DOHH2 (cell line): ENCODE results near the gene GPR161.

Source experiments
- H3F3A ChIP-seq: fragments of 200-600 bp; sonication (generic), shearing (Covaris generic); 2 replicates; pipeline ENCODE4 v1.6.0; 2016; ENCODE audit warnings: antibody characterized with exemption, mild to moderate bottlenecking; ENCODE audit not compliant: control insufficient read depth, insufficient read depth
- H3K27ac ChIP-seq: fragments of 200-600 bp; sonication (generic); 2 replicates; pipeline ENCODE4 v1.5.1; 2014; ENCODE audit warnings: low read depth, mild to moderate bottlenecking, low read length, moderate library complexity
- H3K27me3 ChIP-seq: fragments of 200-600 bp; sonication (generic); 2 replicates; pipeline ENCODE4 v1.6.1; 2014; ENCODE audit warnings: mild to moderate bottlenecking, low read length, mixed read lengths; ENCODE audit not compliant: control insufficient read depth
- H3K36me3 ChIP-seq: fragments of 200-600 bp; sonication (generic); 2 replicates; pipeline ENCODE4 v1.6.1; 2014; ENCODE audit warnings: mild to moderate bottlenecking, low read length, moderate library complexity, mixed read lengths; ENCODE audit not compliant: control insufficient read depth
- H3K4me1 ChIP-seq: fragments of 200-600 bp; sonication (generic); 2 replicates; pipeline ENCODE4 v1.6.1; 2014; ENCODE audit warnings: mild to moderate bottlenecking, low read length, mixed read lengths; ENCODE audit not compliant: control insufficient read depth
- H3K4me2 ChIP-seq: fragments of 200-600 bp; sonication (generic); 2 replicates; pipeline ENCODE4 v1.6.0; 2014; ENCODE audit warnings: mild to moderate bottlenecking, low read length, moderate library complexity
- H3K4me3 ChIP-seq: fragments of 200-600 bp; sonication (generic); 2 replicates; pipeline ENCODE4 v1.5.1; 2014; ENCODE audit warnings: mild to moderate bottlenecking, low read length, mixed read lengths
- H3K79me2 ChIP-seq: fragments of 200-600 bp; sonication (generic); 2 replicates; pipeline ENCODE4 v1.6.1; 2014; ENCODE audit warnings: mild to moderate bottlenecking, low read length, mixed read lengths; ENCODE audit not compliant: control insufficient read depth
- H3K9me2 ChIP-seq: fragments of 200-600 bp; sonication (generic); replicated peaks from 2 replicates; pipeline ENCODE4 v1.6.1; 2014; ENCODE audit warnings: mild to moderate bottlenecking, low read length, mixed read lengths; ENCODE audit not compliant: control insufficient read depth
- H3K9me3 ChIP-seq: fragments of 200-600 bp; sonication (generic); 2 replicates; pipeline ENCODE4 v1.6.1; 2014; ENCODE audit warnings: antibody characterized with exemption, low read length, mixed read lengths; ENCODE audit not compliant: control insufficient read depth, insufficient read depth
- H4K20me1 ChIP-seq: fragments of 200-600 bp; sonication (generic); 2 replicates; pipeline ENCODE4 v1.6.0; 2014; ENCODE audit warnings: low read depth, mild to moderate bottlenecking, antibody characterized with exemption, low read length, moderate library complexity; ENCODE audit not compliant: control insufficient read depth, insufficient read depth
- CTCF ChIP-seq: fragments of 200-600 bp; sonication (generic); IDR thresholded peaks from one replicate; pipeline ENCODE4 v1.5.1; 2014; ENCODE audit warnings: antibody characterized with exemption, mild to moderate bottlenecking, low read depth, low read length; ENCODE audit not compliant: poor library complexity, severe bottlenecking
- EZH2phosphoT487 ChIP-seq: fragments of 200-600 bp; sonication (generic); IDR thresholded peaks from 2 replicates; pipeline ENCODE4 v1.6.1; 2017; ENCODE audit warnings: borderline replicate concordance, mild to moderate bottlenecking, antibody characterized with exemption, low read length, moderate library complexity, mixed read lengths

GPR161 gene

GRCh38 chr1:168164771-168165170 lies 28.0 kb upstream of the GPR161 start:
- H3K9me3 ChIP-seq, result peaks cover 5% of the 10 kb centered on the region; the same call in 1 of the 2 replicates
- TF ChIP-seq CTCF, result no peak
- TF ChIP-seq EZH2phosphoT487, result no peak
- no peaks in the 10 kb centered on the region for H3K27me3 ChIP-seq
- H3K79me2 ChIP-seq, result no peaks in the 10 kb centered on the region
- H3K27ac ChIP-seq, result no peak overlapping the region
- no peak overlapping the region for H3K4me2 ChIP-seq
- H3K4me1 ChIP-seq, result peaks cover 22% of the 10 kb centered on the region
- H3K36me3 ChIP-seq, result no peaks in the 10 kb centered on the region
- no peak overlapping the region for H3K4me3 ChIP-seq
- no peaks in the 10 kb centered on the region for H4K20me1 ChIP-seq
- H3F3A ChIP-seq, result no peaks in the 10 kb centered on the region
- H3K9me2 ChIP-seq, result no peaks in the 10 kb centered on the region

GRCh38 chr1:168163670-168164069 lies 26.9 kb upstream of the GPR161 start:
- Histone ChIP-seq H3K79me2 (no peaks in the 10 kb centered on the region), H3K36me3 (no peaks in the 10 kb centered on the region), H3K4me2 (peak overlapping the region; percentile 26), H3K9me3 (peaks cover 5% of the 10 kb centered on the region; the same call in 1 of the 2 replicates), H3K9me2 (no peaks in the 10 kb centered on the region), H3K27me3 (no peaks in the 10 kb centered on the region), H3K4me1 (peaks cover 22% of the 10 kb centered on the region), H3K4me3 (no peak overlapping the region), H4K20me1 (no peaks in the 10 kb centered on the region), H3K27ac (no peak overlapping the region), H3F3A (no peaks in the 10 kb centered on the region)
- TF ChIP-seq CTCF, result no peak

- Histone ChIP-seq H3K36me3 (no peaks in the 10 kb centered on the region), H3K9me2 (no peaks in the 10 kb centered on the region), H3K4me1 (peaks cover 22% of the 10 kb centered on the region), H3K79me2 (no peaks in the 10 kb centered on the region), H3F3A (no peaks in the 10 kb centered on the region), H3K27me3 (no peaks in the 10 kb centered on the region), H4K20me1 (no peaks in the 10 kb centered on the region), H3K4me3 (no peak overlapping the region), H3K9me3 (peaks cover 16% of the 10 kb centered on the region), H3K4me2 (no peak overlapping the region), H3K27ac (no peak overlapping the region)
- no peak for TF ChIP-seq CTCF
- TF ChIP-seq EZH2phosphoT487, result no peak
Measured at GRCh38 chr1:168161459-168161858, 24.7 kb upstream of the GPR161 start.

- no peak overlapping the region for H3K4me3 ChIP-seq
- H3K9me2 ChIP-seq, result no peaks in the 10 kb centered on the region
- H3K36me3 ChIP-seq, result no peaks in the 10 kb centered on the region
- no peak overlapping the region for H3K27ac ChIP-seq
- H3F3A ChIP-seq, result no peaks in the 10 kb centered on the region
- no peak overlapping the region for H3K4me2 ChIP-seq
- H3K27me3 ChIP-seq, result no peaks in the 10 kb centered on the region
- H4K20me1 ChIP-seq, result no peaks in the 10 kb centered on the region
- TF ChIP-seq CTCF, result no peak
- TF ChIP-seq EZH2phosphoT487, result no peak
- peaks cover 24% of the 10 kb centered on the region for H3K4me1 ChIP-seq
- H3K9me3 ChIP-seq, result peaks cover 16% of the 10 kb centered on the region
- no peaks in the 10 kb centered on the region for H3K79me2 ChIP-seq
Measured at GRCh38 chr1:168159979-168160378, 23.2 kb upstream of the GPR161 start.
